ENCODE data around the gene PLPP3. TPM values are rescaled to one million over a fixed set of nuclear protein-coding genes. Genes with fewer than 3 reads are reported as not detected.

The PLPP3 gene
- total RNA-seq, 1 donor: 243 TPM

DNA sequence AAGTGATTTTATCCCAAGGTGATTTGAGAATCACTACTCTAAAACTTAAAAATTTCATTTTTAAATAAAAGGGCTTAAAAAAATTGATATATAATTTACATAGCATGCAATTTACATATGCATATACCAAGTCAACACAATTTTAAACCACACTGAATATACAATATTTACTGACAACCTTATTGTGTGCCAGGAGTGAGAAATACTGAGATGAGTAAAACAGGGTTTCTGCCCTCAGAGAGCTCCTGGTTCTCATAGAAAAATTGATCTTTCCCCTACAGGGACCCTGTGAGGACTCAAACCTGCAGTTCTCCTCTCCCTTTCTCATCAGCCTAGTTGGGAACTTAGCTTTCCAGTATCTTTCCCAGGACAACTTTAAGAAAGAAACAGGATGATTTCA is 27.0 kb downstream of the PLPP3 start:
- no peaks in the 10 kb centered on the region for H3K27me3 ChIP-seq (ENCODE audit: insufficient read depth, low read length)
- no peak overlapping the region for H2AFZ ChIP-seq (ENCODE audit: low read length)
- H3K4me2 ChIP-seq (ENCODE audit: insufficient read depth, low read length): no peak overlapping the region
- TF ChIP-seq, protein P1, sequence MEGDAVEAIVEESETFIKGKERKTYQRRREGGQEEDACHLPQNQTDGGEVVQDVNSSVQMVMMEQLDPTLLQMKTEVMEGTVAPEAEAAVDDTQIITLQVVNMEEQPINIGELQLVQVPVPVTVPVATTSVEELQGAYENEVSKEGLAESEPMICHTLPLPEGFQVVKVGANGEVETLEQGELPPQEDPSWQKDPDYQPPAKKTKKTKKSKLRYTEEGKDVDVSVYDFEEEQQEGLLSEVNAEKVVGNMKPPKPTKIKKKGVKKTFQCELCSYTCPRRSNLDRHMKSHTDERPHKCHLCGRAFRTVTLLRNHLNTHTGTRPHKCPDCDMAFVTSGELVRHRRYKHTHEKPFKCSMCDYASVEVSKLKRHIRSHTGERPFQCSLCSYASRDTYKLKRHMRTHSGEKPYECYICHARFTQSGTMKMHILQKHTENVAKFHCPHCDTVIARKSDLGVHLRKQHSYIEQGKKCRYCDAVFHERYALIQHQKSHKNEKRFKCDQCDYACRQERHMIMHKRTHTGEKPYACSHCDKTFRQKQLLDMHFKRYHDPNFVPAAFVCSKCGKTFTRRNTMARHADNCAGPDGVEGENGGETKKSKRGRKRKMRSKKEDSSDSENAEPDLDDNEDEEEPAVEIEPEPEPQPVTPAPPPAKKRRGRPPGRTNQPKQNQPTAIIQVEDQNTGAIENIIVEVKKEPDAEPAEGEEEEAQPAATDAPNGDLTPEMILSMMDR (IDR thresholded peaks at IDR 0.05; ENCODE audit: extremely low read depth, low read depth, low read length): no peak
- no peaks in the 10 kb centered on the region for H3K9me3 ChIP-seq (ENCODE audit: low read depth, low read length)
- H3K36me3 ChIP-seq (ENCODE audit: insufficient read depth, low read length): peaks cover 4% of the 10 kb centered on the region
- H3K79me2 ChIP-seq (ENCODE audit: insufficient read depth, low read length): peaks cover 93% of the 10 kb centered on the region
- peaks cover 60% of the 10 kb centered on the region for H4K20me1 ChIP-seq (ENCODE audit: insufficient read depth, low read length)
- no peak for DNase-seq (ENCODE audit: insufficient read length, low spot score, missing footprints)
- peaks cover 11% of the 10 kb centered on the region for H3K4me1 ChIP-seq (ENCODE audit: insufficient read depth, low read length)
- H3K27ac ChIP-seq (ENCODE audit: low read depth, low read length): no peak overlapping the region
- H3K4me3 ChIP-seq (ENCODE audit: insufficient read depth, low read length): no peak overlapping the region

DNA sequence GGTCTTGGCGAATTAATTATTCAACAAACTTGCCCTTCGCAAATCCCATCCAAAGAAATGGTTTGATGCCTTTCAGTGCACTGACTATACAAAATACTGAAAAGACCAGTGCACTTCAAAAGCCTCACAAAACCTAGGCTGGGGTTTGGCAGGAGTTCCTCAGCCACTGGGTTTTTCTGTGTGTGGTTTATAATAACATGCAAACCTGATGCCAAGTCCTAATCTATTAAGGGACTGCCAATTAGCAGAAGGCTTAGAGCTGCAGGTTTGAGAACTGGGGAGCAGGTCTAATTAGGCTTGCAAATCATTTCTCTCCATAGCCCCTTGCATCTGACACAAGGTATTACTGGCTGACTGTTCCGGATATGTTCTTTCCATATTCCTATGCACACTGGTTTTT is 27.7 kb downstream of the PLPP3 start:
- no peak for DNase-seq (ENCODE audit: insufficient read length, low spot score, missing footprints)

DNA sequence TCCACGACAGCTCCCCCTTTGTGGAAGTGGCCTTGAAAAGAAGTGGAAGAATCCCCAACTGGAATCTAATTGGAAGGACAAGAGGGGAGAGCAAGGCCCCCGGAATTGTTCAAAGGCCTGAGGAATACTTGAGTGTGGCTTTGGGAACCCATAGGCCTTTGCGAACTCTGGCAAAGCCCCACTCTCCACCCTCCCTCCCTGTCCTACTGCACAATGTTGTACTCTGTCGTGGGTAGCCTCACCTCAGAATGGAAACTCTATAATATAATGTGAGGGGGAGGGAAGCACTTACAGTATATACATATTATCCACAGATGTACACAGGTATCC is 28.5 kb downstream of the PLPP3 start:
- H3K79me2 ChIP-seq (ENCODE audit: insufficient read depth, low read length): peaks cover 97% of the 10 kb centered on the region
- no peak overlapping the region for H2AFZ ChIP-seq (ENCODE audit: low read length)
- TF ChIP-seq, protein P1 (IDR thresholded peaks at IDR 0.05; ENCODE audit: extremely low read depth, low read depth, low read length): no peak
- H4K20me1 ChIP-seq (ENCODE audit: insufficient read depth, low read length): peaks cover 70% of the 10 kb centered on the region
- H3K4me1 ChIP-seq (ENCODE audit: insufficient read depth, low read length): peaks cover 11% of the 10 kb centered on the region
- H3K4me2 ChIP-seq (ENCODE audit: insufficient read depth, low read length): no peak overlapping the region
- peaks cover 1% of the 10 kb centered on the region for H3K36me3 ChIP-seq (ENCODE audit: insufficient read depth, low read length)
- no peaks in the 10 kb centered on the region for H3K9me3 ChIP-seq (ENCODE audit: low read depth, low read length)
- no peak overlapping the region for H3K27ac ChIP-seq (ENCODE audit: low read depth, low read length)
- DNase-seq (ENCODE audit: insufficient read length, low spot score, missing footprints): no peak
- no peak overlapping the region for H3K4me3 ChIP-seq (ENCODE audit: insufficient read depth, low read length)
- H3K27me3 ChIP-seq (ENCODE audit: insufficient read depth, low read length): no peaks in the 10 kb centered on the region

More for the DNA sequence above, 27.7 kb downstream of the PLPP3 start:
- Histone ChIP-seq H3K36me3 (ENCODE audit: insufficient read depth, low read length) (peaks cover 4% of the 10 kb centered on the region), H3K27ac (ENCODE audit: low read depth, low read length) (no peak overlapping the region), H3K27me3 (ENCODE audit: insufficient read depth, low read length) (no peaks in the 10 kb centered on the region), H3K79me2 (ENCODE audit: insufficient read depth, low read length) (peaks cover 97% of the 10 kb centered on the region), H3K4me1 (ENCODE audit: insufficient read depth, low read length) (peaks cover 11% of the 10 kb centered on the region), H4K20me1 (ENCODE audit: insufficient read depth, low read length) (peaks cover 63% of the 10 kb centered on the region), H3K9me3 (ENCODE audit: low read depth, low read length) (no peaks in the 10 kb centered on the region), H2AFZ (ENCODE audit: low read length) (no peak overlapping the region), H3K4me3 (ENCODE audit: insufficient read depth, low read length) (no peak overlapping the region), H3K4me2 (ENCODE audit: insufficient read depth, low read length) (no peak overlapping the region)
- TF ChIP-seq, protein P1 (IDR thresholded peaks at IDR 0.05; ENCODE audit: extremely low read depth, low read depth, low read length): no peak

DNA sequence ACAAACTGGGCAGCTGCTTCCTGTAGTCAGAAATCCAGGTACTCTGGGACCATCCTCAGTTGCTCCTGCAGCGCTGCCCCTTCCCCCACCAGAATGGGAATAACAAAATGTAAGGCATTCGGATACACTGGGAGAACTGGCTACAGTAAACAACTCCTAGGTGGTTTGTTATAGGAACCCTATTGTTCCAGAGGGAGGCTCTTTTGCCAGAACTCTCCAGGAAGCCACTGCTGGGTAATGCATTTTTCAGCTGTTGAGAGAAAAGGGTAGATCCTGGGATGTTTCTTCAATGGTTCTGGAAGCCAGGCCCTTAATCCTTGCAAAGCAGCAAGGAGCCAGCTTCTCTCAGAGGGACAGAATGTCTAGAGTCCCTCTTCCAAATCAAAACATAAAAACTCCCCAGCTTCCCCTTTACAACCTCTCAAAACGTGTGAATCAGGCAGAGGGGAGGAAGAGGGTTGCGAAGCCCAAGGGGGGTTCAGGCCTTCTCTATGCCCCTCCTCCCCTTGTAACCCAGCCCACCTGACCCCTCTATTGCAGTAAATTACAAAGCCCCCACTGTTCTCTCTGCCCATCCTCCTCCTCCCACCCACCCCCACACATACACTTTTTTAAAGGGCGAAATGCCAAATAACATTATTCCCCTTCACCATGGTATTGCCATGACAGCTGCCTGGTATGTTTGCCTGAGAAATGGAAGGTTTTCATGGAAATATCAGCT is 29.1 kb downstream of the PLPP3 start:
- no peak for DNase-seq (ENCODE audit: insufficient read length, low spot score, missing footprints)
- Histone ChIP-seq H3K4me1 (ENCODE audit: insufficient read depth, low read length) (peaks cover 11% of the 10 kb centered on the region), H2AFZ (ENCODE audit: low read length) (no peak overlapping the region), H3K27ac (ENCODE audit: low read depth, low read length) (no peak overlapping the region), H3K4me2 (ENCODE audit: insufficient read depth, low read length) (no peak overlapping the region), H4K20me1 (ENCODE audit: insufficient read depth, low read length) (peaks cover 68% of the 10 kb centered on the region), H3K36me3 (ENCODE audit: insufficient read depth, low read length) (no peaks in the 10 kb centered on the region), H3K27me3 (ENCODE audit: insufficient read depth, low read length) (no peaks in the 10 kb centered on the region), H3K9me3 (ENCODE audit: low read depth, low read length) (no peaks in the 10 kb centered on the region), H3K79me2 (ENCODE audit: insufficient read depth, low read length) (peaks cover 97% of the 10 kb centered on the region), H3K4me3 (ENCODE audit: insufficient read depth, low read length) (no peak overlapping the region)
- TF ChIP-seq, protein P1 (IDR thresholded peaks at IDR 0.05; ENCODE audit: extremely low read depth, low read depth, low read length): no peak
